Measurements from ENCODE around the gene CLIC1. TPM values are rescaled to one million over a fixed set of nuclear protein-coding genes. Genes with fewer than 3 reads are reported as not detected.

Gene CLIC1
- total and polyA plus RNA-seq, 10 of the 15 experiments (the other 5 are each of a cell fraction or from before 2014, with no cell fraction given), result 446 to 1,266 (median 636) TPM

GRCh38 chr6:31775184-31775583 is 38.9 kb upstream of the CLIC1 start:
- no peak overlapping the region for H2AFZ ChIP-seq (ENCODE audit: control insufficient read depth, low read depth, low read length)
- WGBS (ENCODE audit: insufficient coverage, insufficient replicate concordance, low lambda C conversion rate, missing lambda C conversion rate), result 94% methylated on average over 3 of the region's 4 CpGs

GRCh38 chr6:31771992-31772358 is 35.6 kb upstream of the CLIC1 start:
- WGBS (ENCODE audit: insufficient coverage, insufficient replicate concordance, low lambda C conversion rate, missing lambda C conversion rate), result 70% methylated on average over 4 of the region's 4 CpGs
- Histone ChIP-seq H3K4me3 (no peak overlapping the region), H3K9me3 (replicated peaks; ENCODE audit: control insufficient read depth, insufficient read depth, low read length) (no peaks in the 10 kb centered on the region), H3K36me3 (ENCODE audit: control insufficient read depth in 2 of 2, insufficient read depth in 2 of 2, low read length in 1 of 2) (no peaks in the 10 kb centered on the region), H2AFZ (ENCODE audit: control insufficient read depth, low read depth, low read length) (no peak overlapping the region), H3K4me2 (ENCODE audit: control insufficient read depth, insufficient read depth) (no peak overlapping the region), H3K79me2 (ENCODE audit: control insufficient read depth, insufficient read depth, low read length) (no peaks in the 10 kb centered on the region), H4K20me1 (ENCODE audit: control insufficient read depth, insufficient read depth) (no peaks in the 10 kb centered on the region), H3K27me3 (replicated peaks in 1 of 2; ENCODE audit: control insufficient read depth in 2 of 2, insufficient read depth in 2 of 2, low read length in 1 of 2) (no peaks in the 10 kb centered on the region), H3K27ac (ENCODE audit: control insufficient read depth, insufficient read depth) (no peak overlapping the region), H3K9ac (ENCODE audit: control insufficient read depth, insufficient read depth, low read length) (no peak overlapping the region), H3K4me1 (ENCODE audit: control insufficient read depth, insufficient read depth, low read length) (peaks cover 7% of the 10 kb centered on the region)
- in situ Hi-C loops (cut with MboI), result no loop called here
- ChIA-PET POLR2A (interaction anchor here (0.6 to 1.4 kb wide), 5 partner anchors 20 to 119 kb away, joined by 3 to 5 read pairs (median 3); partner anchors contain the start of genes CSNK2B and GPANK1), SMC1A (ENCODE audit: uncharacterized antibody, unreplicated experiment) (interaction anchor here (0.9 to 4.8 kb wide), 4 partner anchors 18 to 55 kb away, joined by 3 to 41 read pairs (median 6); partner anchors contain the start of genes DDAH2, HSPA1B and LSM2), CTCF (interaction anchor here (0.6 to 9.2 kb wide), 11 partner anchors 18 to 220 kb away, joined by 3 to 208 read pairs (median 4); partner anchors contain the start of genes CLIC1, DDAH2, HSPA1B and LSM2), RAD21 (ENCODE audit: unreplicated experiment) (interaction anchor here (0.6 to 3.6 kb wide), 6 partner anchors 32 to 151 kb away, joined by 3 to 44 read pairs (median 6); partner anchors contain the start of genes DDAH2, HSPA1B and MSH5)
- intact Hi-C loops (cut with micrococcal nuclease; ENCODE audit: unreplicated experiment), result loop anchor here (10.0 kb wide), 1 partner anchor 53 kb away; the partner anchor contains the start of gene HSPA1B
- no peak for ATAC-seq
- BruUV-seq (replicated peaks), result no TSS peak
- FAIRE-seq, result no peak
- no peak for DNase-seq (ENCODE audit: low read depth, low spot score)
- no peak for TF ChIP-seq ZNF274 (IDR thresholded peaks at IDR 0.05; ENCODE audit: insufficient read depth, insufficient read length)
- no peak for TF ChIP-seq GATAD2B (conservative IDR thresholded peaks at IDR 0.05; ENCODE audit: low read depth)
- TF ChIP-seq ZZZ3 (IDR thresholded peaks at IDR 0.05; ENCODE audit: control insufficient read depth, insufficient read length, low read depth), result no peak
- TF ChIP-seq TAF1 (IDR thresholded peaks at IDR 0.05; ENCODE audit: borderline replicate concordance, low read depth, low read length), result no peak
- TF ChIP-seq NFXL1 (IDR thresholded peaks at IDR 0.05; ENCODE audit: borderline replicate concordance), result no peak
- TF ChIP-seq BCLAF1 (IDR thresholded peaks at IDR 0.05), result no peak
- no peak for TF ChIP-seq SMC3 (IDR thresholded peaks at IDR 0.05; ENCODE audit: borderline replicate concordance, low read length)
- TF ChIP-seq EED (IDR thresholded peaks at IDR 0.05; ENCODE audit: low read depth), result no peak
- TF ChIP-seq RELB (IDR thresholded peaks at IDR 0.05; ENCODE audit: low read depth), result no peak
- no peak for TF ChIP-seq SIX5 (IDR thresholded peaks at IDR 0.05; ENCODE audit: low read depth, low read length, severe bottlenecking)

More at GRCh38 chr6:31775184-31775583, 38.9 kb upstream of the CLIC1 start:
- H3K4me1 ChIP-seq (ENCODE audit: control insufficient read depth, insufficient read depth, low read length), result peaks cover 18% of the 10 kb centered on the region
- ChIA-PET POLR2A (interaction anchor here (0.6 to 1.4 kb wide), 2 partner anchors 43 to 56 kb away, joined by 3 to 6 read pairs; no protein-coding TSS in a partner anchor), RAD21 (ENCODE audit: unreplicated experiment) (interaction anchor here (1.3 to 1.7 kb wide), 2 partner anchors 40 to 55 kb away, joined by 4 to 5 read pairs; partner anchors contain the start of gene CLIC1), SMC1A (ENCODE audit: uncharacterized antibody, unreplicated experiment) (interaction anchor here (0.8 to 2.0 kb wide), 5 partner anchors 31 to 48 kb away, joined by 3 to 6 read pairs (median 5); partner anchors contain the start of gene LSM2), CTCF (interaction anchor here (1.0 to 9.2 kb wide), 3 partner anchors 16 to 55 kb away, joined by 4 to 208 read pairs (median 9); partner anchors contain the start of genes CLIC1, DDAH2 and MSH5)
- no peaks in the 10 kb centered on the region for H3K79me2 ChIP-seq (ENCODE audit: control insufficient read depth, insufficient read depth, low read length)
- DNase-seq (ENCODE audit: low read depth, low spot score) (no peak), ATAC-seq (no peak), FAIRE-seq (no peak)
- in situ Hi-C loops (cut with MboI) (no loop called here), intact Hi-C loops (cut with micrococcal nuclease; ENCODE audit: unreplicated experiment) (loop anchor here (10.0 kb wide), 1 partner anchor 50 kb away; the partner anchor contains the start of gene HSPA1B)
- no peaks in the 10 kb centered on the region for H4K20me1 ChIP-seq (ENCODE audit: control insufficient read depth, insufficient read depth)
- no peaks in the 10 kb centered on the region for H3K27me3 ChIP-seq (replicated peaks in 1 of 2; ENCODE audit: control insufficient read depth in 2 of 2, insufficient read depth in 2 of 2, low read length in 1 of 2)
- H3K9ac ChIP-seq (ENCODE audit: control insufficient read depth, insufficient read depth, low read length), result no peak overlapping the region
- H3K9me3 ChIP-seq (replicated peaks; ENCODE audit: control insufficient read depth, insufficient read depth, low read length), result no peaks in the 10 kb centered on the region
- BruUV-seq (replicated peaks), result no TSS peak
- H3K4me3 ChIP-seq, result no peak overlapping the region
- no peak overlapping the region for H3K4me2 ChIP-seq (ENCODE audit: control insufficient read depth, insufficient read depth)
- TF ChIP-seq ZNF217 (IDR thresholded peaks at IDR 0.05), result no peak
- no peak for TF ChIP-seq EGR1 (IDR thresholded peaks at IDR 0.05; ENCODE audit: borderline replicate concordance in 1 of 2, low read depth in 2 of 2, low read length in 2 of 2)
- TF ChIP-seq PAX8 (IDR thresholded peaks at IDR 0.05), result no peak
- no peak for TF ChIP-seq ZNF207 (IDR thresholded peaks at IDR 0.05; ENCODE audit: borderline replicate concordance)
- no peak overlapping the region for H3K27ac ChIP-seq (ENCODE audit: control insufficient read depth, insufficient read depth)
- peaks cover 0 to 17% of the 10 kb centered on the region in 2 experiments; a peak in 2 of 4 replicates for H3K36me3 ChIP-seq (ENCODE audit: control insufficient read depth in 2 of 2, insufficient read depth in 2 of 2, low read length in 1 of 2)

All from GM12878 (cell line).